Left ventricle myocardium inferior (tissue), 1 donor: ENCODE measurements around the gene RGS6. TPM values are rescaled to one million over a fixed set of nuclear protein-coding genes. Genes with fewer than 3 reads are reported as not detected.

Source experiments
- DNase-seq: peaks from one replicate; pipeline ENCODE4 v3.0.0-alpha.2; 2020
- H3K27ac ChIP-seq: fragments of 200-600 bp; replicated peaks from 2 replicates; pipeline ENCODE4 v1.8.0; 2021
- H3K27me3 ChIP-seq: fragments of 200-600 bp; 2 replicates; pipeline ENCODE4 v1.8.0; 2021; ENCODE audit warnings: low read depth
- H3K36me3 ChIP-seq: fragments of 200-600 bp; 2 replicates; pipeline ENCODE4 v1.8.0; 2021
- H3K4me1 ChIP-seq: fragments of 200-600 bp; 2 replicates; pipeline ENCODE4 v1.8.0; 2021
- H3K4me3 ChIP-seq: fragments of 200-600 bp; 2 replicates; pipeline ENCODE4 v1.8.0; 2021; ENCODE audit warnings: mild to moderate bottlenecking, moderate library complexity
- H3K9me3 ChIP-seq: fragments of 200-600 bp; replicated peaks from 2 replicates; pipeline ENCODE4 v1.8.0; 2021
- intact Hi-C: fragments of 100-400 bp; cut with micrococcal nuclease; formaldehyde crosslinking; loops from one replicate; pipeline ENCODE4 v1.11.0; 2022
- total RNA-seq: library from RNA; stranded (reverse); fragmentation: NEBNext Ultra II Directional; extraction: Animal tissue kit (Norgen Biotek cat#: 25700); gene quantifications from one replicate; pipeline ENCODE4 v1.2.1, GENCODE V29; 2021
- TF ChIP-seq, protein P1 (sequence below): fragments of 200-600 bp; IDR thresholded peaks from 2 replicates; pipeline ENCODE4 v1.8.0; 2021; ENCODE audit warnings: antibody characterized with exemption, mild to moderate bottlenecking, borderline replicate concordance
- donor health status: DM: no; HTN: yes; CAD: no; lungs with severe emphysema.

The RGS6 gene
- total RNA-seq, 1 donor from 2014 or later, result 23.0 TPM

DNA sequence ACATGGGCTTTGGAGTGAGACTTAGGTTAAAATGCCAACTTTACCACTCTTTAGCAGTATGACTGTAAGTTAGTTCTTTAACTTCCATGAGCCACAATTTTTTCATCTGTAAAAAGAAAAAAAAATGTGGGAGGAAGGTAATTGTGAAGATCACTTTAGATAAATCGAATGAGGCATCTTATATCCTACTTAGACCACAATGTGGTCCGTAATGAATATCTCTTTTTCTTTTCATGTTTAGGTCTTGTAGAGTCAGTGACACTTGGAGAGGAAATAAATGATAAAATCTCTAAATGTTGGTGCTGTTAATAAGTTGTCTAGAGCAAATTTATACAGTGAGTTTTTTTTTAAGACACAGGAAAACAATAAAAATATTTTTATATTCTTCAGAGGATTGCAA lies 34.3 kb downstream of the RGS6 start:
- TF ChIP-seq, protein P1, sequence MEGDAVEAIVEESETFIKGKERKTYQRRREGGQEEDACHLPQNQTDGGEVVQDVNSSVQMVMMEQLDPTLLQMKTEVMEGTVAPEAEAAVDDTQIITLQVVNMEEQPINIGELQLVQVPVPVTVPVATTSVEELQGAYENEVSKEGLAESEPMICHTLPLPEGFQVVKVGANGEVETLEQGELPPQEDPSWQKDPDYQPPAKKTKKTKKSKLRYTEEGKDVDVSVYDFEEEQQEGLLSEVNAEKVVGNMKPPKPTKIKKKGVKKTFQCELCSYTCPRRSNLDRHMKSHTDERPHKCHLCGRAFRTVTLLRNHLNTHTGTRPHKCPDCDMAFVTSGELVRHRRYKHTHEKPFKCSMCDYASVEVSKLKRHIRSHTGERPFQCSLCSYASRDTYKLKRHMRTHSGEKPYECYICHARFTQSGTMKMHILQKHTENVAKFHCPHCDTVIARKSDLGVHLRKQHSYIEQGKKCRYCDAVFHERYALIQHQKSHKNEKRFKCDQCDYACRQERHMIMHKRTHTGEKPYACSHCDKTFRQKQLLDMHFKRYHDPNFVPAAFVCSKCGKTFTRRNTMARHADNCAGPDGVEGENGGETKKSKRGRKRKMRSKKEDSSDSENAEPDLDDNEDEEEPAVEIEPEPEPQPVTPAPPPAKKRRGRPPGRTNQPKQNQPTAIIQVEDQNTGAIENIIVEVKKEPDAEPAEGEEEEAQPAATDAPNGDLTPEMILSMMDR, result no peak
- H3K36me3 ChIP-seq, result no peaks in the 10 kb centered on the region
- intact Hi-C loops, result no loop called here

DNA sequence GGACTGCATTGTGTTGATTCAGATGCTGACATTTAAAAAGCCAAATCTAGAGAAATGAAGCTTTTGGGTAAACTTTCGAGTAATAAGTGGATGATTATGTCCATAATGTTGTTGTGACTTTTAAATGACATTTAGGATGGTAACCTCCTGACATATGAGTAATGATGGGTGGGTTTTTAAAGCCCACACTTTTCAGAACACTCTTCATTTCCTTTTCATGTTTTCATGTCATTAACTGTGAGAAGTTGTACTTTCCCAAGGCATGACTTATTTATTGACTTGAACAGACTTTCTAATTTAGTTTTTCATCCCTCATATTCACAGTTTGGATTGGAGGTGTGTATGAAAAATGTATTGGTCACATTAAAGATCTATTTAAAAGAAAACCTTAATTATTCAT lies 35.5 kb downstream of the RGS6 start:
- Histone ChIP-seq H3K4me3 (no peak overlapping the region), H3K36me3 (no peaks in the 10 kb centered on the region), H3K27me3 (no peaks in the 10 kb centered on the region), H3K4me1 (peaks cover 36% of the 10 kb centered on the region), H3K9me3 (peaks cover 4% of the 10 kb centered on the region), H3K27ac (no peak overlapping the region)
- intact Hi-C loops, result no loop called here
- TF ChIP-seq, protein P1, result no peak
- DNase-seq, result no peak

More for the DNA sequence above, 34.3 kb downstream of the RGS6 start:
- DNase-seq, result no peak
- Histone ChIP-seq H3K4me3 (no peak overlapping the region), H3K27me3 (no peaks in the 10 kb centered on the region), H3K9me3 (peaks cover 4% of the 10 kb centered on the region), H3K27ac (no peak overlapping the region), H3K4me1 (peaks cover 39% of the 10 kb centered on the region)

DNA sequence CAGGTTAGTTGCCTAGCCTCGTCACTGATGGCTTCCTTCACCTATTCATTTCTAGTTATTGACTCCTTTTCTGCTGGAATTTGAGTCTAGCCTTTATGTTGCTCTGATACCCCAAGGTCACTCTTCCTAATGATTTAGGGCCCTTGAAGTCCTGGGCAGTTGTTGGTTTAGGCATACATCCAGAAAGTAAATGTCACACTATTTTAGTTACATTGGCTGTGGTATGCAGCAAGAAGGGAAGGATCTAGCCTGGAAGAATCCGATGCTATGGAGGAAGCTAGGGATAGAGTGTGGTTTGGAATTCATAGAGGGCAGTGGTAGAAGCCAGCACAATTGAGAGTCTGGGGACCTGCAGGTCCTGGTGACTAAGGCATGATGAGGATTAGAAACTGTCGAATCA lies 38.0 kb downstream of the RGS6 start:
- Histone ChIP-seq H3K4me3 (no peak overlapping the region), H3K9me3 (peaks cover 4% of the 10 kb centered on the region), H3K36me3 (no peaks in the 10 kb centered on the region), H3K4me1 (peaks cover 38% of the 10 kb centered on the region), H3K27me3 (no peaks in the 10 kb centered on the region), H3K27ac (peak overlapping the region; percentile 56)
- intact Hi-C loops, result no loop called here
- TF ChIP-seq, protein P1, result no peak
- no peak for DNase-seq

DNA sequence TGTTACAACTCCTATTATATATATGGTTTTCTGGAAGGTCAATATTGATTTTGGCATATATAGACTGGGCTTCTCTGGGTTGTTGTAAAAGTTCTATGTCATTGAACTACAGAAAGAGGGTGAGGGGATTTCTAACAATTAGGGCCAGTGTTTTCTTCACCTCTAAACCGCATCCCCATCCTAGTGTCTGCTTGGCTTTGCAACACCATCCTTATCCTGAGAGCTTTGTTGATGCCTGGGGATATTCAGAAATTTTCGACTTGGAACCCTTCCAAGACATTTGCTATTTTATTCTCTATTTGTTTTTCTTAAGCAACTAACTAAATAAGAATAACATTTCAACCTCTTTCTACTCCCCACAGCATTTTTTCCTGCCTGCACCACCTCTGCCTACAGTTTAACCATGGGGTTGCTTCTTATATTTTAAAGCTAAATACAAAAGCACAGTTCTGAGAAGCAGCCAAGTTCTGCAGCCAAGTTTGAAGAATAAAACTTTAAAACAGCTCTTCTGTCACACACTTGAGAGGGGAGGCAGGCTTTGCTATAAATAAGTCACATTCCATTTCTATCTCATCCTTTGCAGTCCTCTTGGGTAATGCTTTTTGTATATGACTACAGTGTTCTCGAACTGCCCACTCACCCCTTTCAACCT lies 53.4 kb downstream of the RGS6 start:
- DNase-seq, result no peak
- intact Hi-C loops, result no loop called here
- Histone ChIP-seq H3K27me3 (no peaks in the 10 kb centered on the region), H3K9me3 (no peaks in the 10 kb centered on the region), H3K4me3 (no peak overlapping the region), H3K36me3 (no peaks in the 10 kb centered on the region), H3K27ac (peak overlapping the region; percentile 87), H3K4me1 (peaks cover 63% of the 10 kb centered on the region)
- TF ChIP-seq, protein P1, result no peak

DNA sequence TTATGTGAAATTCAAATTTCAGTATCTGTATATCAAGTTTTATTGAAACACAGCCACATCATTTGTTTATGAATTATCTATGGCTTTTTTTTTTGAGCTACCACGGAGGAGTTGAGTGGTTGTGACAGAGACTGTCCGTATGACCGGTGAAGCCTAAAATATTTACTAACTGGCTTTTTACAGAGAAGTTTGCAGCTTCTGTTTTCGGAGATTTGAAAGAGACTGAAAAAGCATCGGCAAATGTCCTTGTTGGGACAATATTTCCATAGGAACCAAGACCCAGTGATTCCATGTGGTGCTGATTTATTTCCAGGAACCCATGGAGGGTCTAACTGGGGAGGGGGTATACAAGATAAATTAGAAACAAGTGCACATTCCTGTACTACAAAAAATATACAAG lies 56.2 kb downstream of the RGS6 start:
- no peak overlapping the region for H3K4me3 ChIP-seq
- no peaks in the 10 kb centered on the region for H3K36me3 ChIP-seq
- intact Hi-C loops, result no loop called here
- H3K4me1 ChIP-seq, result peaks cover 65% of the 10 kb centered on the region
- no peaks in the 10 kb centered on the region for H3K9me3 ChIP-seq
- TF ChIP-seq, protein P1, result no peak
- H3K27ac ChIP-seq, result peak overlapping the region; percentile 87
- no peak for DNase-seq
- no peaks in the 10 kb centered on the region for H3K27me3 ChIP-seq
